NCI-H2227 (cell line): ENCODE results near the gene C1orf122.
"Not testable (repeated sequence)": the region's sequence is repeated elsewhere in the genome, so short reads cannot be mapped to it uniquely, and the experiment has no call there.

ENCODE experiments used
- DNase-seq: peaks from one replicate; lab custom pipeline; 2025; ENCODE audit not compliant: unreplicated experiment; lab: John Stamatoyannopoulos, UW

The C1orf122 gene

GRCh38 chr1:37807555-37808368, at the start of gene C1orf122, which contains the start of gene YRDC:
Gene C1orf122 (plus strand): TSS chr1:37807790. CDS start chr1:37808405, 615 bp downstream.
Gene YRDC (minus strand): TSS chr1:37808208. CDS start chr1:37808180, 28 bp downstream.
- DNase-seq, result peak; percentile 97

- no peak for DNase-seq
Measured at GRCh38 chr1:37759451-37759850, 48.1 kb upstream of the C1orf122 start.

- peak; percentile 22 for DNase-seq
Measured at GRCh38 chr1:37761416-37762095, 46.0 kb upstream of the C1orf122 start.

GRCh38 chr1:37762516-37762915, 45.1 kb upstream of the C1orf122 start:
- DNase-seq, result no peak

DNA sequence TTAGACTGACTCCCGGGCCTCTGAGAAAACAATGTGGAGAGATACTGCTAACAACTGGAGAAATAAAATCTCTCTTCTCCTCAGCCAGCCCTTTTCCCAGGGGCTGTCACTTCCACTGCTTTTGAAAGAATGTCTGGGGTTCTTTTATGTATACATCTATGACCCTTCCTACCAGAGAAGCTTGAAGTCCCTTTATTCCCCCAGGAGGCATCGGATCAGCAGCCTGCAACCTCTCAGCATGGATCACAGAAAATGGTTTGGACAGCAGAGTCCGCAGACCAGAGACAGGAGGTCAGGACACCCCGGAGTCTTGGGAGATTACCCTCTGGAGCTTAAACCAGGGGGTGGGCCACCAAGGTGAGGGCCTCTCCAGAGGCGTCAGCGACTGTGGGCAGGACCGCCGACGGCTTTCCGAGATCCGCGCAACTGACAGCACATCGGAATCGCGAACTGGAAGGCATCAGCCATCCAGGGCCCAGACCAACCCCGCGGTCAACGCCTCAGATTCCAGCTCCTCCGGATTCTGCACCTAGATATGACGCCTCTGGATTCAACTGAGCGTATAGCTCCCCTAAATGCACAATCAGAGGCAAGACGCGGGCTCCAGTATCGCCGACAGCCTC, 43.7 kb upstream of the C1orf122 start:
- peak; percentile 41 for DNase-seq

- peak; percentile 41 for DNase-seq
Measured at GRCh38 chr1:37764414-37764825, 43.2 kb upstream of the C1orf122 start.

DNA sequence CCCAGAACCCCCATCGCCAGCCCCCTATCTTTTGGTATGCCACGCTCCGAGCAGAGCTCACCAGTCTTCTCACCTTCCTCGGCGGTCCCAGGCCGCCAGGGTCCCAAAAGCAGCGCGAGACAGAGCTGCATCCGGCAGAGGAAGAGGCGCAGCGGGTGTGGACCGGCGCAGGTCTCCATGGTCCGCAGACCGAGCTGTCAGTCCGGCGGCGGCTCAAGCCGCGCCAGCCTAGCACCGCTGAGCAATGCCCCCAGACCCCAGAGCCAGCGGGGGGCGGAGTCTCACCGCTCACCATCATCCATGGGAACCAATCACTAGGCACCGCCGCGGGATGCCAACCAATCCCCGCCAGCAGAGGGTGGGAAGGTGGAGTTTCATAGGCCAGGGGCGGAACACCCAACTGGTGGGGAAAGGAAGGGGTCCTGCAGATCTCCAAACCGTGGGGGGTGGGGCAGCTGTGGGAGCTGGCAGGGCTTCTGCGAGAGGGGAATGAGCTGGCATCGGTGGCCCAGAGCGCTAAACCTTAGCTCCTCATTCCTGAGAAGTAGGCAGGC, 42.6 kb upstream of the C1orf122 start, which contains the start of gene EPHA10:
TSS of gene EPHA10 (minus strand) at position 233 of the 554 bp plus-strand sequence. CDS start at position 179, 54 bp downstream.
- DNase-seq, result peak; percentile 96

DNA sequence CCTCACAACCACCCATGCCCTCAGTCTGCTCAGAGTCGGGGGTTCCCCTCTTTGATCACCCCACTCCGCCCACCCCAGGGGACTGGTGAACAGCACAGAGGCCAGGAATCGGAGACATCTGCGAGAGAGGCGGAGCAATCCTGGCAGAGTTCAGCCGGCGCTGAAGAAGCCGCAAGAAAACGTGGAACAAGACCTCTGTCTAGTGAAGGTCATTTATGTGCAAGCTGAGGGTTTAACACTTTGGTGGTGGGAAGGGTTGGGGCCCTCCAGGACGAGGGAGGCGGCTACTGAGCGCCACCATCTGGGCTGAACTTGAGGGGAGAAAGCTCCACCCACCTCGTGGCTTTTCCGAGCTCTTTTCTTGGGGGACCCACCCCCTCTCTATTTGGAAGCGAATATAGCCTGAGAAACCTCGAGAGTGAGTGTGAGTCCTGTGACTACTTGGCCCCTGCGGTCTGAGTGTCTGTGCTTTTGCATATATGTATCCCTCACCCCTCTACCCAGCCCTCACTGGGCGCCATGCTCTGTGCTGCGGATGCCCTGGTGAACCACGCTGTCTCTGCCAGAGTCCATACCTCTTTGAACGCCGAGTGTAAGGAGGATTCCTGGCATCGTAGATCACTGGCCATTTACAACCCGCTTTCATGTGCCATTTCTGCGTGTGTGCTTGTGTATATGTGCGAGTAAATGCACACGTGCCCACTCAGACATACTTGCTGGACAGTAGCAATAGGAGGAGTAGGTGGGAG, 41.5 kb upstream of the C1orf122 start:
- peak; percentile 49 for DNase-seq

DNA sequence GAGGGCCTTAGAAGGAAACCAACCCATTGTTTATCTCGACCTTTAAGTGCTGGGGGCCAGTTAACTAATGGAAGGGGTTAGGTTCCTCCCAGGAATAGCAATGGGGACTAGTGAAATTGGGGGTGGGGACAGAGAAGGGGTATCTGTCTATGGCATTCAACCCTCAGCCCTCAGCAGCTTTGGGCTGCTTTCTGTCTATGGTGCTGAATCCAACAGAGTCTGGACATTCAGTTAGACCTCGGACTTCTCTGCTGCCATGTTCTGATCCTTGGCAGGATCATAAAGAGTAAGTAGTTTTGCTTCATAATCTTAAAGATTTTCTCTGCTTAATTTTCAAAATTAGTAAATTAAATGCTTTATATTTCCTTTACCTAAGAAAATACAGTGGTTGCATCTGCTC, 40.1 kb upstream of the C1orf122 start:
- DNase-seq, result no peak

DNA sequence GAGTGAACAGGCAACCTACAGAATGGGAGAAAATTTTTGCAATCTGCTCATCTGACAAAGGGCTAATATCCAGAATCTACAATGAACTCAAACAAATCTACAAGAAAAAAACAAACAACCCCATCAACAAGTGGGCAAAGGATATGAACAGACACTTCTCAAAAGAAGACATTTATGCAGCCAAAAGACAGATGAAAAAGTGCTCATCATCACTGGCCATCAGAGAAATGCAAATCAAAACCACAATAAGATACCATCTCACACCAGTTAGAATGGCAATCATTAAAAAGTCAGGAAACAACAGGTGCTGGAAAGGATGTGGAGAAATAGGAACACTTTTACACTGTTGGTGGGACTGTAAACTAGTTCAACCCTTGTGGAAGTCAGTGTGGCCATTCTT, 36.1 kb upstream of the C1orf122 start:
- not testable (repeated sequence) for DNase-seq

GRCh38 chr1:37776946-37777516, 30.6 kb upstream of the C1orf122 start:
- DNase-seq, result no peak

- no peak for DNase-seq
Measured at GRCh38 chr1:37778654-37779053, 28.9 kb upstream of the C1orf122 start.

- no peak for DNase-seq
Measured at GRCh38 chr1:37782491-37782890, 25.1 kb upstream of the C1orf122 start.

- peak; percentile 25 for DNase-seq
Measured at GRCh38 chr1:37792943-37793686, 14.5 kb upstream of the C1orf122 start.

- DNase-seq, result peak; percentile 85
Measured at GRCh38 chr1:37793773-37794371, 13.7 kb upstream of the C1orf122 start, which contains the start of gene MANEAL. Gene MANEAL (plus strand): TSS chr1:37793847. CDS start chr1:37794183, 336 bp downstream.

DNA sequence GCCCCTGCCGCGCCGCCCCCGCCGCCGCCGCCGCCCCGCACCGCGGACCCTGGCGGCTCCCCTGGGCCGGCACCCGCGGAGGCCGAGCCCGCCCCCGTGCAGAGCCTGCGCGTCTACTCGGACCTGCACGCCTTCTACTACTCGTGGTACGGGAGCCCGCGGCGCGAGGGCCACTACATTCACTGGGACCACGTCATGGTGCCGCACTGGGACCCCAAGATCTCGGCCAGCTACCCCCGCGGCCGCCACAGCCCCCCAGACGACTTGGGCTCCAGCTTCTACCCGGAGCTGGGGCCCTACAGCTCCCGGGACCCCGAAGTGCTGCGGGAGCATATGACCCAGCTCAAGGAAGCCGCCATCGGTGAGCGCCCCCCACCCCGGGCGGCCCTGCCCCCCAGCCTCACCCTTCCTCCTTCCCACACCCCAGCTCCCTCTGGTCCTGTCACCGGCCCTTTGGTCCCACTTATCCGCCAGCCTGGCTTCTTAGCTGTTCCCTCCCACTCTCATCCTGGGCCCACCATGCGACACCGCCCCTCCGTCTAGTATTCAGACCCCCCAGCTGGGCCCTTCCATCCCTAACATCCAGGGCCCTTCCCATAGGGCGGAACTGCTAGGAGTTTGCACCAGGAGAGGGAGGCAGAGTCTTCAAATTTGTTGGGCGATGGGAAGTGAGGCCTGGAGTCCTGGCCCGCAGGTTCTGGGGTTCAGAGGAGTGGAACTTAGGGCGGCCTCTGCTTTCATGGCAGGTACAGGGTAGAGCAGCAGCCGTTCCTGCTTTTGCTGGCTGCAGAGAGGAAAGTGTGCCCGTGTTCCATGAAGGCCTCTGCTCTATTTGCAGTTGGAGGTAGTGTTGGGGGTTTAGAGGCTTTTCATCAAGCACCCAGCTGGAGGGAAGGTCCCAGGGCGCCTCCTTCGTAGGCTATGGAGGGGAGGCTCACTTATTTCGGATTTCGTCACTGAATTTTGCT, 12.9 kb upstream of the C1orf122 start:
- peak; percentile 55 for DNase-seq

GRCh38 chr1:37795340-37796125, 12.1 kb upstream of the C1orf122 start:
- DNase-seq, result peak; percentile 53
